TTC549 (cell line): ENCODE results near the gene KIAA1210.
"Not testable (repeated sequence)": the region's sequence is repeated elsewhere in the genome, so short reads cannot be mapped to it uniquely, and the experiment has no call there.

Experiments
- FAIRE-seq: peaks from 2 replicates; lab custom pipeline; 2012; peaks lifted over from hg19 to GRCh38; lab: Jason Lieb, UNC

Gene KIAA1210

GRCh38 chrX:119030990-119031389 is 96.6 kb downstream of the KIAA1210 start:
- no peak for FAIRE-seq

- not testable (repeated sequence) for FAIRE-seq
Observed at GRCh38 chrX:119029656-119030055, 98.0 kb downstream of the KIAA1210 start.

GRCh38 chrX:119028733-119029330 is 98.8 kb downstream of the KIAA1210 start:
- FAIRE-seq, result no peak
